HUES6 (cell line): ENCODE data around the gene PRAC2.

Experiments
- H3K27ac ChIP-seq: 2 replicates; pipeline ENCODE4 v1.7.0; 2013; ENCODE audit warnings: low read depth, mild to moderate bottlenecking, low read length, inconsistent platforms
- H3K27me3 ChIP-seq: 2 replicates; pipeline ENCODE4 v1.6.1; 2013; ENCODE audit warnings: low read length; ENCODE audit not compliant: control insufficient read depth, insufficient read depth
- H3K36me3 ChIP-seq: 2 replicates; pipeline ENCODE4 v1.6.1; 2013; ENCODE audit warnings: low read length; ENCODE audit not compliant: control insufficient read depth, insufficient read depth
- H3K4me1 ChIP-seq: 2 replicates; pipeline ENCODE4 v1.6.1; 2013; ENCODE audit warnings: low read length; ENCODE audit not compliant: control insufficient read depth, insufficient read depth
- H3K4me3 ChIP-seq: 2 replicates; pipeline ENCODE4 v1.5.1; 2013; ENCODE audit warnings: low read depth, low read length
- H3K9ac ChIP-seq: one replicate; pipeline ENCODE4 v1.6.1; 2013; ENCODE audit warnings: mild to moderate bottlenecking, low read length
- H3K9me3 ChIP-seq: 2 replicates; pipeline ENCODE4 v1.6.1; 2013; ENCODE audit warnings: low read depth, low read length; ENCODE audit not compliant: control insufficient read depth, insufficient read depth

Gene PRAC2

GRCh38 chr17:48722915-48723422 lies at the start of gene PRAC2:
Gene PRAC2, plus strand, starts transcription at chr17:48723185. Its CDS starts 1,226 bp downstream, at chr17:48724411.
- Histone ChIP-seq H3K27ac (no peak within 1 kb of the TSS; the same call in 1 of the 2 replicates), H3K4me1 (peaks cover 36% of the 10 kb centered on the region), H3K27me3 (peaks cover 100% of the 10 kb centered on the region), H3K9me3 (no peaks in the 10 kb centered on the region), H3K9ac (peak within 1 kb of the TSS; percentile 65), H3K36me3 (no peaks in the 10 kb centered on the region), H3K4me3 (peak within 1 kb of the TSS; percentile 59)

GRCh38 chr17:48676963-48677558 lies 45.9 kb upstream of the PRAC2 start:
- Histone ChIP-seq H3K36me3 (no peaks in the 10 kb centered on the region), H3K4me1 (peaks cover 4% of the 10 kb centered on the region; the same call in 1 of the 2 replicates), H3K9ac (no peak overlapping the region), H3K9me3 (no peaks in the 10 kb centered on the region), H3K4me3 (no peak overlapping the region), H3K27me3 (peaks cover 56% of the 10 kb centered on the region), H3K27ac (no peak overlapping the region)

- peak overlapping the region; percentile 69 for H3K4me3 ChIP-seq
- H3K36me3 ChIP-seq: no peaks in the 10 kb centered on the region
Measured at GRCh38 chr17:48678141-48678971, 44.6 kb upstream of the PRAC2 start.

GRCh38 chr17:48679385-48680096 lies 43.4 kb upstream of the PRAC2 start:
- no peaks in the 10 kb centered on the region for H3K9me3 ChIP-seq
- no peak overlapping the region for H3K27ac ChIP-seq
- no peaks in the 10 kb centered on the region for H3K36me3 ChIP-seq
- peaks cover 49% of the 10 kb centered on the region for H3K27me3 ChIP-seq
- H3K4me1 ChIP-seq: peaks cover 4% of the 10 kb centered on the region; the same call in 1 of the 2 replicates
- no peak overlapping the region for H3K4me3 ChIP-seq
- no peak overlapping the region for H3K9ac ChIP-seq

More at GRCh38 chr17:48678141-48678971, 44.6 kb upstream of the PRAC2 start:
- H3K27me3 ChIP-seq: peaks cover 46% of the 10 kb centered on the region
- peak overlapping the region; percentile 25 for H3K9ac ChIP-seq
- H3K9me3 ChIP-seq: no peaks in the 10 kb centered on the region
- H3K4me1 ChIP-seq: peaks cover 4% of the 10 kb centered on the region; the same call in 1 of the 2 replicates
- H3K27ac ChIP-seq: no peak overlapping the region

GRCh38 chr17:48681609-48682008 lies 41.4 kb upstream of the PRAC2 start:
- Histone ChIP-seq H3K9me3 (no peaks in the 10 kb centered on the region), H3K4me1 (peaks cover 4% of the 10 kb centered on the region; the same call in 1 of the 2 replicates), H3K27me3 (peaks cover 38% of the 10 kb centered on the region), H3K9ac (no peak overlapping the region), H3K4me3 (no peak overlapping the region), H3K27ac (no peak overlapping the region), H3K36me3 (no peaks in the 10 kb centered on the region)

- Histone ChIP-seq H3K4me3 (no peak overlapping the region), H3K27me3 (peaks cover 3% of the 10 kb centered on the region; the same call in 1 of the 2 replicates), H3K4me1 (no peaks in the 10 kb centered on the region), H3K9ac (no peak overlapping the region), H3K36me3 (no peaks in the 10 kb centered on the region), H3K9me3 (peaks cover 5% of the 10 kb centered on the region), H3K27ac (no peak overlapping the region)
Measured at GRCh38 chr17:48690655-48691054, 32.3 kb upstream of the PRAC2 start.

- Histone ChIP-seq H3K4me3 (no peak overlapping the region), H3K27me3 (no peaks in the 10 kb centered on the region), H3K4me1 (no peaks in the 10 kb centered on the region), H3K27ac (no peak overlapping the region), H3K9ac (no peak overlapping the region), H3K36me3 (no peaks in the 10 kb centered on the region), H3K9me3 (peaks cover 5% of the 10 kb centered on the region)
Measured at GRCh38 chr17:48692049-48692448, 30.9 kb upstream of the PRAC2 start.

- Histone ChIP-seq H3K27ac (no peak overlapping the region), H3K9ac (no peak overlapping the region), H3K4me1 (no peaks in the 10 kb centered on the region), H3K27me3 (no peaks in the 10 kb centered on the region), H3K9me3 (peaks cover 5% of the 10 kb centered on the region), H3K36me3 (no peaks in the 10 kb centered on the region), H3K4me3 (no peak overlapping the region)
Measured at GRCh38 chr17:48693178-48693577, 29.8 kb upstream of the PRAC2 start.

GRCh38 chr17:48701864-48702532 lies 21.0 kb upstream of the PRAC2 start:
- H3K4me1 ChIP-seq: no peaks in the 10 kb centered on the region; the same call in 1 of the 2 replicates
- H3K36me3 ChIP-seq: no peaks in the 10 kb centered on the region
- H3K27me3 ChIP-seq: peaks cover 19% of the 10 kb centered on the region; the same call in 1 of the 2 replicates
- no peaks in the 10 kb centered on the region for H3K9me3 ChIP-seq
- H3K4me3 ChIP-seq: no peak overlapping the region
- H3K27ac ChIP-seq: no peak overlapping the region
- no peak overlapping the region for H3K9ac ChIP-seq
